PC-3 (cell line): Measurements from ENCODE around the gene KCNJ11. TPM values are rescaled to one million over a fixed set of nuclear protein-coding genes. Genes with fewer than 3 reads are reported as not detected.

Experiments used
- ATAC-seq: fragments of 200-7000 bp; cut with Tn5 transposase; 2 replicates; pipeline ENCODE4 v1.9.1; 2020; ENCODE audit warnings: mild to moderate bottlenecking, moderate library complexity
- BruUV-seq: library from RNA; stranded (reverse); fragments of 400-500 nt; replicated peaks from 2 replicates; lab custom pipeline; 2021; lab: Mats Ljungman, UMichigan
- CTCF ChIA-PET: fragments of 300-600 bp; sonication (Branson Sonifier 250); formaldehyde crosslinking; loops from one replicate; lab custom pipeline; 2022; ENCODE audit warnings: antibody characterized with exemption; lab: Charles Lee
- POLR2A ChIA-PET: fragments of 300-600 bp; sonication (Branson Sonifier 250); formaldehyde crosslinking; loops from one replicate; lab custom pipeline; 2022; ENCODE audit warnings: antibody characterized with exemption; ENCODE audit not compliant: unreplicated experiment; lab: Charles Lee
- DNase-seq: peaks from one replicate; pipeline ENCODE4 v3.0.0-alpha.2; 2015
- H2AFZ ChIP-seq: fragments of 300-600 bp; sonication (generic); 2 replicates; pipeline ENCODE4 v1.6.0; 2016; ENCODE audit warnings: antibody characterized with exemption, low read length
- H3F3A ChIP-seq: fragments of 300-600 bp; sonication (generic); one replicate; pipeline ENCODE4 v1.6.0; 2017; ENCODE audit warnings: antibody characterized with exemption, low read length, control low read depth, mild to moderate bottlenecking; ENCODE audit not compliant: unreplicated experiment
- H3K27ac ChIP-seq: fragments of 300-600 bp; sonication (generic); 2 replicates; pipeline ENCODE4 v1.5.1; 2016; ENCODE audit warnings: mild to moderate bottlenecking, low read length
- H3K27me3 ChIP-seq: fragments of 300-600 bp; sonication (generic); 2 replicates; pipeline ENCODE4 v1.6.1; 2016; ENCODE audit warnings: low read length, mixed read lengths
- H3K36me3 ChIP-seq: fragments of 300-600 bp; sonication (generic); 2 replicates; pipeline ENCODE4 v1.6.1; 2016; ENCODE audit warnings: low read depth, mixed run types, low read length, mixed read lengths
- H3K4me1 ChIP-seq: fragments of 300-600 bp; sonication (generic); 2 replicates; pipeline ENCODE4 v1.5.1; 2016; ENCODE audit warnings: low read length; ENCODE audit not compliant: insufficient read depth
- H3K4me2 ChIP-seq: fragments of 300-600 bp; sonication (generic); 2 replicates; pipeline ENCODE4 v1.6.0; 2016; ENCODE audit warnings: low read length
- H3K4me3 ChIP-seq: fragments of 300-600 bp; sonication (generic); 2 replicates; pipeline ENCODE4 v1.5.1; 2016; ENCODE audit warnings: mild to moderate bottlenecking, low read length, mixed read lengths
- H3K79me2 ChIP-seq: fragments of 300-600 bp; sonication (generic); 2 replicates; pipeline ENCODE4 v1.6.1; 2017; ENCODE audit warnings: low read length, mixed read lengths
- H3K9ac ChIP-seq: fragments of 300-600 bp; sonication (generic); 2 replicates; pipeline ENCODE4 v1.6.0; 2016; ENCODE audit warnings: mild to moderate bottlenecking, low read length
- H3K9me2 ChIP-seq: fragments of 300-600 bp; sonication (generic); replicated peaks from 2 replicates; pipeline ENCODE4 v1.6.1; 2016; ENCODE audit warnings: mixed run types, low read length, mixed read lengths
- H3K9me3 ChIP-seq: fragments of 300-600 bp; sonication (generic); 2 replicates; pipeline ENCODE4 v1.6.1; 2016; ENCODE audit warnings: low read length, mixed read lengths
- H4K20me1 ChIP-seq: fragments of 300-600 bp; sonication (generic); 2 replicates; pipeline ENCODE4 v1.6.1; 2016; ENCODE audit warnings: low read length, mixed read lengths
- CTCF ChIP-seq: fragments of 300-600 bp; sonication (generic); conservative IDR thresholded peaks from 2 replicates; pipeline ENCODE4 v1.5.1; 2017; ENCODE audit warnings: antibody characterized with exemption, low read depth, mild to moderate bottlenecking, low read length
- EZH2 ChIP-seq: fragments of 300-600 bp; sonication (generic); IDR thresholded peaks from one replicate; pipeline ENCODE4 v1.6.1; 2017; ENCODE audit warnings: antibody characterized with exemption, mild to moderate bottlenecking, low read length; ENCODE audit not compliant: unreplicated experiment
- EZH2phosphoT487 ChIP-seq: fragments of 300-600 bp; sonication (generic); IDR thresholded peaks from 2 replicates; pipeline ENCODE4 v1.6.1; 2018; ENCODE audit warnings: mild to moderate bottlenecking, antibody characterized with exemption, low read length, borderline replicate concordance
- intact Hi-C: fragments of 100-400 bp; cut with micrococcal nuclease; formaldehyde crosslinking; loops from 2 replicates; pipeline ENCODE4 v1.9.0; 2023
- total RNA-seq: library from RNA; depleted of rRNA; stranded (reverse); fragments of >200 nt; gene quantifications from 2 replicates; pipeline ENCODE4 v1.2.3, GENCODE V29; 2014

The KCNJ11 gene
- total RNA-seq, 1 experiment from 2014 or later, result 0.98 TPM

- Histone ChIP-seq H3K9me3 (no peaks in the 10 kb centered on the region), H3K27me3 (peaks cover 50% of the 10 kb centered on the region), H3K4me1 (no peaks in the 10 kb centered on the region), H3K27ac (no peak overlapping the region), H4K20me1 (no peaks in the 10 kb centered on the region), H3K9me2 (no peaks in the 10 kb centered on the region), H3K9ac (no peak overlapping the region), H3K4me3 (no peak overlapping the region), H3K36me3 (no peaks in the 10 kb centered on the region), H3K4me2 (no peak overlapping the region), H2AFZ (no peak overlapping the region), H3F3A (no peaks in the 10 kb centered on the region), H3K79me2 (no peaks in the 10 kb centered on the region)
- BruUV-seq, result no TSS peak
- DNase-seq, result no peak
- POLR2A ChIA-PET, result no interaction called here
- CTCF ChIA-PET, result no interaction called here
- no peak for TF ChIP-seq EZH2
- intact Hi-C loops, result no loop called here
- ATAC-seq, result no peak
These were observed 28.0 kb upstream of the KCNJ11 start for GRCh38 chr11:17416492-17416891.

GRCh38 chr11:17415523-17416104, 27.2 kb upstream of the KCNJ11 start:
- ChIA-PET CTCF (no interaction called here), POLR2A (no interaction called here)
- Histone ChIP-seq H3K27me3 (peaks cover 43% of the 10 kb centered on the region), H3K79me2 (no peaks in the 10 kb centered on the region), H3K27ac (no peak overlapping the region), H3K9me2 (no peaks in the 10 kb centered on the region), H3K36me3 (no peaks in the 10 kb centered on the region), H3K4me3 (no peak overlapping the region), H3K9me3 (no peaks in the 10 kb centered on the region), H3K9ac (no peak overlapping the region), H2AFZ (no peak overlapping the region), H3F3A (no peaks in the 10 kb centered on the region), H4K20me1 (no peaks in the 10 kb centered on the region), H3K4me2 (no peak overlapping the region), H3K4me1 (no peaks in the 10 kb centered on the region)
- TF ChIP-seq EZH2phosphoT487 (no peak), EZH2 (no peak), CTCF (no peak)
- no TSS peak for BruUV-seq
- intact Hi-C loops, result no loop called here
- ATAC-seq (no peak), DNase-seq (no peak)

- ChIA-PET POLR2A (no interaction called here), CTCF (no interaction called here)
- DNase-seq, result no peak
- Histone ChIP-seq H3K4me2 (no peak overlapping the region), H3K9me2 (no peaks in the 10 kb centered on the region), H3K36me3 (no peaks in the 10 kb centered on the region), H2AFZ (no peak overlapping the region), H3K27me3 (peaks cover 37% of the 10 kb centered on the region), H4K20me1 (no peaks in the 10 kb centered on the region), H3K9me3 (no peaks in the 10 kb centered on the region), H3K79me2 (no peaks in the 10 kb centered on the region), H3K27ac (no peak overlapping the region), H3F3A (no peaks in the 10 kb centered on the region), H3K4me3 (no peak overlapping the region), H3K9ac (no peak overlapping the region), H3K4me1 (no peaks in the 10 kb centered on the region)
- no peak for TF ChIP-seq EZH2
- no peak for TF ChIP-seq EZH2phosphoT487
- TF ChIP-seq CTCF, result no peak
- intact Hi-C loops, result no loop called here
- no TSS peak for BruUV-seq
- no peak for ATAC-seq
These were observed 26.5 kb upstream of the KCNJ11 start for GRCh38 chr11:17414992-17415391.
